ENCODE data around the gene HLCS.

Gene HLCS

GRCh38 chr21:36747815-36748383 lies 218.6 kb downstream of the HLCS start:
- Histone ChIP-seq H3K4me1 (ENCODE audit: control insufficient read depth, insufficient read depth, low read length) (peaks cover 8% of the 10 kb centered on the region), H3K27me3 (ENCODE audit: control insufficient read depth, insufficient read depth, low read length) (peaks cover 2% of the 10 kb centered on the region; the same call in 1 of the 2 replicates), H3K9me3 (ENCODE audit: control insufficient read depth, insufficient read depth, low read length) (no peaks in the 10 kb centered on the region), H3K36me3 (ENCODE audit: control insufficient read depth, insufficient read depth, low read length) (no peaks in the 10 kb centered on the region), H3K4me3 (ENCODE audit: low read length) (peak overlapping the region; percentile 68; the same call in 1 of the 2 replicates), H3K27ac (ENCODE audit: low read length) (no peak overlapping the region)
- DNase-seq (ENCODE audit: low read depth, low spot score), result no peak
- no CpG with 5 or more reads among the region's 80 CpGs for WGBS (ENCODE audit: insufficient coverage, insufficient read length)

- Histone ChIP-seq H3K27ac (ENCODE audit: low read length) (no peak overlapping the region), H3K4me1 (ENCODE audit: control insufficient read depth, insufficient read depth, low read length) (peaks cover 8% of the 10 kb centered on the region), H3K27me3 (ENCODE audit: control insufficient read depth, insufficient read depth, low read length) (peaks cover 2% of the 10 kb centered on the region; the same call in 1 of the 2 replicates), H3K4me3 (ENCODE audit: low read length) (peak overlapping the region; percentile 68), H3K9me3 (ENCODE audit: control insufficient read depth, insufficient read depth, low read length) (no peaks in the 10 kb centered on the region), H3K36me3 (ENCODE audit: control insufficient read depth, insufficient read depth, low read length) (no peaks in the 10 kb centered on the region)
- no CpG with 5 or more reads among the region's 62 CpGs for WGBS (ENCODE audit: insufficient coverage, insufficient read length)
- no peak for DNase-seq (ENCODE audit: low read depth, low spot score)
Observed at GRCh38 chr21:36747041-36747814, 219.2 kb downstream of the HLCS start.

GRCh38 chr21:36745459-36745858 lies 221.0 kb downstream of the HLCS start:
- H3K36me3 ChIP-seq (ENCODE audit: control insufficient read depth, insufficient read depth, low read length), result no peaks in the 10 kb centered on the region
- no CpG with 5 or more reads among the region's 5 CpGs for WGBS (ENCODE audit: insufficient coverage, insufficient read length)

GRCh38 chr21:36744560-36745231 lies 221.8 kb downstream of the HLCS start:
- DNase-seq (ENCODE audit: low read depth, low spot score), result no peak
- no peaks in the 10 kb centered on the region for H3K9me3 ChIP-seq (ENCODE audit: control insufficient read depth, insufficient read depth, low read length)
- no peak overlapping the region for H3K27ac ChIP-seq (ENCODE audit: low read length)
- no peaks in the 10 kb centered on the region for H3K36me3 ChIP-seq (ENCODE audit: control insufficient read depth, insufficient read depth, low read length)
- H3K4me3 ChIP-seq (ENCODE audit: low read length), result no peak overlapping the region
- H3K4me1 ChIP-seq (ENCODE audit: control insufficient read depth, insufficient read depth, low read length), result peaks cover 2% of the 10 kb centered on the region
- no CpG with 5 or more reads among the region's 30 CpGs for WGBS (ENCODE audit: insufficient coverage, insufficient read length)
- peaks cover 2% of the 10 kb centered on the region; the same call in 1 of the 2 replicates for H3K27me3 ChIP-seq (ENCODE audit: control insufficient read depth, insufficient read depth, low read length)

More at GRCh38 chr21:36745459-36745858, 221.0 kb downstream of the HLCS start:
- DNase-seq (ENCODE audit: low read depth, low spot score), result no peak
- H3K27ac ChIP-seq (ENCODE audit: low read length), result no peak overlapping the region
- H3K27me3 ChIP-seq (ENCODE audit: control insufficient read depth, insufficient read depth, low read length), result peaks cover 2% of the 10 kb centered on the region; the same call in 1 of the 2 replicates
- peaks cover 3% of the 10 kb centered on the region for H3K4me1 ChIP-seq (ENCODE audit: control insufficient read depth, insufficient read depth, low read length)
- no peak overlapping the region for H3K4me3 ChIP-seq (ENCODE audit: low read length)
- no peaks in the 10 kb centered on the region for H3K9me3 ChIP-seq (ENCODE audit: control insufficient read depth, insufficient read depth, low read length)

- H3K4me3 ChIP-seq (ENCODE audit: low read length), result no peak overlapping the region
- H3K27ac ChIP-seq (ENCODE audit: low read length), result no peak overlapping the region
- H3K27me3 ChIP-seq (ENCODE audit: control insufficient read depth, insufficient read depth, low read length), result peaks cover 2% of the 10 kb centered on the region; the same call in 1 of the 2 replicates
- DNase-seq (ENCODE audit: low read depth, low spot score), result no peak
- H3K9me3 ChIP-seq (ENCODE audit: control insufficient read depth, insufficient read depth, low read length), result no peaks in the 10 kb centered on the region
- H3K4me1 ChIP-seq (ENCODE audit: control insufficient read depth, insufficient read depth, low read length), result no peaks in the 10 kb centered on the region; the same call in 1 of the 2 replicates
- WGBS (ENCODE audit: insufficient coverage, insufficient read length), result no CpG with 5 or more reads among the region's 3 CpGs
- no peaks in the 10 kb centered on the region for H3K36me3 ChIP-seq (ENCODE audit: control insufficient read depth, insufficient read depth, low read length)
Observed at GRCh38 chr21:36744190-36744559, 222.3 kb downstream of the HLCS start.

GRCh38 chr21:36743446-36743845 lies 223.0 kb downstream of the HLCS start:
- Histone ChIP-seq H3K36me3 (ENCODE audit: control insufficient read depth, insufficient read depth, low read length) (no peaks in the 10 kb centered on the region), H3K4me1 (ENCODE audit: control insufficient read depth, insufficient read depth, low read length) (no peaks in the 10 kb centered on the region; the same call in 1 of the 2 replicates), H3K4me3 (ENCODE audit: low read length) (no peak overlapping the region), H3K9me3 (ENCODE audit: control insufficient read depth, insufficient read depth, low read length) (no peaks in the 10 kb centered on the region), H3K27me3 (ENCODE audit: control insufficient read depth, insufficient read depth, low read length) (peaks cover 2% of the 10 kb centered on the region; the same call in 1 of the 2 replicates), H3K27ac (ENCODE audit: low read length) (no peak overlapping the region)
- no peak for DNase-seq (ENCODE audit: low read depth, low spot score)
- WGBS (ENCODE audit: insufficient coverage, insufficient read length), result no CpG with 5 or more reads among the region's 9 CpGs

GRCh38 chr21:36743008-36743407 lies 223.5 kb downstream of the HLCS start:
- Histone ChIP-seq H3K36me3 (ENCODE audit: control insufficient read depth, insufficient read depth, low read length) (no peaks in the 10 kb centered on the region), H3K4me1 (ENCODE audit: control insufficient read depth, insufficient read depth, low read length) (no peaks in the 10 kb centered on the region; the same call in 1 of the 2 replicates), H3K27me3 (ENCODE audit: control insufficient read depth, insufficient read depth, low read length) (no peaks in the 10 kb centered on the region), H3K27ac (ENCODE audit: low read length) (no peak overlapping the region), H3K9me3 (ENCODE audit: control insufficient read depth, insufficient read depth, low read length) (no peaks in the 10 kb centered on the region), H3K4me3 (ENCODE audit: low read length) (no peak overlapping the region)
- no CpG with 5 or more reads among the region's 7 CpGs for WGBS (ENCODE audit: insufficient coverage, insufficient read length)
- no peak for DNase-seq (ENCODE audit: low read depth, low spot score)

- no peak overlapping the region for H3K4me3 ChIP-seq (ENCODE audit: low read length)
- WGBS (ENCODE audit: insufficient coverage, insufficient read length), result no CpG with 5 or more reads among the region's 21 CpGs
- no peak for DNase-seq (ENCODE audit: low read depth, low spot score)
- H3K9me3 ChIP-seq (ENCODE audit: control insufficient read depth, insufficient read depth, low read length), result no peaks in the 10 kb centered on the region
- no peaks in the 10 kb centered on the region for H3K27me3 ChIP-seq (ENCODE audit: control insufficient read depth, insufficient read depth, low read length)
- no peaks in the 10 kb centered on the region for H3K36me3 ChIP-seq (ENCODE audit: control insufficient read depth, insufficient read depth, low read length)
- H3K4me1 ChIP-seq (ENCODE audit: control insufficient read depth, insufficient read depth, low read length), result no peaks in the 10 kb centered on the region; the same call in 1 of the 2 replicates
- no peak overlapping the region for H3K27ac ChIP-seq (ENCODE audit: low read length)
Observed at GRCh38 chr21:36741506-36741905, 225.0 kb downstream of the HLCS start.

- Histone ChIP-seq H3K4me3 (ENCODE audit: low read length) (no peak overlapping the region), H3K9me3 (ENCODE audit: control insufficient read depth, insufficient read depth, low read length) (no peaks in the 10 kb centered on the region), H3K27me3 (ENCODE audit: control insufficient read depth, insufficient read depth, low read length) (no peaks in the 10 kb centered on the region), H3K36me3 (ENCODE audit: control insufficient read depth, insufficient read depth, low read length) (no peaks in the 10 kb centered on the region), H3K27ac (ENCODE audit: low read length) (no peak overlapping the region), H3K4me1 (ENCODE audit: control insufficient read depth, insufficient read depth, low read length) (no peaks in the 10 kb centered on the region; the same call in 1 of the 2 replicates)
- no CpG with 5 or more reads among the region's 12 CpGs for WGBS (ENCODE audit: insufficient coverage, insufficient read length)
- DNase-seq (ENCODE audit: low read depth, low spot score), result no peak
Observed at GRCh38 chr21:36738489-36739126, 227.9 kb downstream of the HLCS start.

- no peak for DNase-seq (ENCODE audit: low read depth, low spot score)
- no CpG with 5 or more reads among the region's 15 CpGs for WGBS (ENCODE audit: insufficient coverage, insufficient read length)
- H3K36me3 ChIP-seq (ENCODE audit: control insufficient read depth, insufficient read depth, low read length), result no peaks in the 10 kb centered on the region
- H3K9me3 ChIP-seq (ENCODE audit: control insufficient read depth, insufficient read depth, low read length), result no peaks in the 10 kb centered on the region
- no peaks in the 10 kb centered on the region for H3K4me1 ChIP-seq (ENCODE audit: control insufficient read depth, insufficient read depth, low read length)
- 0 out of 2 replicates have a peak, but pooled peaks cover 1% of the 10 kb centered on the region for H3K27me3 ChIP-seq (ENCODE audit: control insufficient read depth, insufficient read depth, low read length)
- no peak overlapping the region for H3K27ac ChIP-seq (ENCODE audit: low read length)
- no peak overlapping the region for H3K4me3 ChIP-seq (ENCODE audit: low read length)
Observed at GRCh38 chr21:36735724-36736320, 230.6 kb downstream of the HLCS start.

Data from iPS DF 6.9 (cell line).